22Rv1 (cell line): ENCODE measurements around the gene MYO15B.
A peak's percentile ranks its signal among the peaks of the same experiment; 100 is the strongest.

Experiments used
- H3K27ac ChIP-seq: fragments of 450-650 bp; 2 replicates; pipeline ENCODE4 v1.5.1; 2017
- CTCF ChIP-seq: fragments of 450-650 bp; IDR thresholded peaks from 2 replicates; pipeline ENCODE4 v1.5.1; 2017; ENCODE audit warnings: mild to moderate bottlenecking
- ZFX ChIP-seq: fragments of 450-650 bp; IDR thresholded peaks from 2 replicates; pipeline ENCODE4 v1.6.1; 2017; ENCODE audit warnings: antibody characterized with exemption, borderline replicate concordance

MYO15B gene

GRCh38 chr17:75561927-75562603, 25.5 kb upstream of the MYO15B start:
- TF ChIP-seq ZFX (no peak), CTCF (no peak)
- H3K27ac ChIP-seq, result no peak overlapping the region

GRCh38 chr17:75563063-75563758, 24.4 kb upstream of the MYO15B start:
- TF ChIP-seq ZFX (no peak), CTCF (no peak)
- H3K27ac ChIP-seq, result no peak overlapping the region

GRCh38 chr17:75564195-75564594, 23.4 kb upstream of the MYO15B start:
- TF ChIP-seq CTCF (no peak), ZFX (no peak)
- peak overlapping the region; percentile 55 for H3K27ac ChIP-seq

GRCh38 chr17:75565066-75565465, 22.5 kb upstream of the MYO15B start:
- TF ChIP-seq CTCF (no peak), ZFX (no peak)
- H3K27ac ChIP-seq, result peak overlapping the region; percentile 55

GRCh38 chr17:75565618-75566017, 22.0 kb upstream of the MYO15B start:
- peak overlapping the region; percentile 55 for H3K27ac ChIP-seq
- TF ChIP-seq ZFX (no peak), CTCF (no peak)

- no peak overlapping the region for H3K27ac ChIP-seq
- TF ChIP-seq ZFX, result no peak
- TF ChIP-seq CTCF, result no peak
Observed at GRCh38 chr17:75566416-75566815, 21.2 kb upstream of the MYO15B start.

- no peak overlapping the region for H3K27ac ChIP-seq
- no peak for TF ChIP-seq ZFX
- no peak for TF ChIP-seq CTCF
Observed at GRCh38 chr17:75566834-75567233, 20.8 kb upstream of the MYO15B start.
